HL-60/S4 treated with retinoic acid at 250 ng/mL for 4 days and 3 days (cell line): Measurements from ENCODE around the gene ZDHHC15.
"Not testable (repeated sequence)": the region's sequence is repeated elsewhere in the genome, so short reads cannot be mapped to it uniquely, and the experiment has no call there.

Experiments
- in situ Hi-C: fragments of 300-500 bp; cut with MboI; formaldehyde crosslinking; loops from 2 replicates; pipeline ENCODE4 v1.7.0; 2022; ENCODE audit warnings: low sequenced_read_pairs

Gene ZDHHC15

GRCh38 chrX:75522565-75523431 is at the start of gene ZDHHC15:
Gene ZDHHC15, minus strand, starts transcription at chrX:75523037. Its CDS starts 13 bp downstream, at chrX:75523024.
- in situ Hi-C loops: no loop called here

GRCh38 chrX:75560544-75560943 is 37.7 kb upstream of the ZDHHC15 start:
- in situ Hi-C loops: not testable (repeated sequence)

- in situ Hi-C loops: no loop called here
Observed at GRCh38 chrX:75547783-75548182, 24.9 kb upstream of the ZDHHC15 start.

- in situ Hi-C loops: no loop called here
Observed at GRCh38 chrX:75546724-75547511, 24.1 kb upstream of the ZDHHC15 start.

GRCh38 chrX:75544786-75545185 is 21.9 kb upstream of the ZDHHC15 start:
- in situ Hi-C loops: no loop called here

- in situ Hi-C loops: no loop called here
Observed at GRCh38 chrX:75483933-75484332, 38.9 kb downstream of the ZDHHC15 start.

GRCh38 chrX:75461780-75462179 is 61.1 kb downstream of the ZDHHC15 start:
- in situ Hi-C loops: not testable (repeated sequence)

GRCh38 chrX:75421688-75422230 is 101.1 kb downstream of the ZDHHC15 start:
- in situ Hi-C loops: no loop called here

- in situ Hi-C loops: not testable (repeated sequence)
Observed at GRCh38 chrX:75407153-75407552, 115.7 kb downstream of the ZDHHC15 start.

- in situ Hi-C loops: no loop called here
Observed at GRCh38 chrX:75390470-75390869, 132.4 kb downstream of the ZDHHC15 start.

GRCh38 chrX:75369721-75370120 is 153.1 kb downstream of the ZDHHC15 start:
- in situ Hi-C loops: no loop called here

- in situ Hi-C loops: no loop called here
Observed at GRCh38 chrX:75366861-75367260, 156.0 kb downstream of the ZDHHC15 start.

- in situ Hi-C loops: no loop called here
Observed at GRCh38 chrX:75365243-75365975, 157.4 kb downstream of the ZDHHC15 start.

- in situ Hi-C loops: no loop called here
Observed at GRCh38 chrX:75361788-75362187, 161.0 kb downstream of the ZDHHC15 start.

GRCh38 chrX:75348601-75349000 is 174.2 kb downstream of the ZDHHC15 start:
- in situ Hi-C loops: not testable (repeated sequence)

GRCh38 chrX:75337525-75337924 is 185.3 kb downstream of the ZDHHC15 start:
- in situ Hi-C loops: no loop called here

- in situ Hi-C loops: no loop called here
Observed at GRCh38 chrX:75335127-75335458, 187.7 kb downstream of the ZDHHC15 start.

GRCh38 chrX:75334407-75335126 is 188.3 kb downstream of the ZDHHC15 start:
- in situ Hi-C loops: not testable (repeated sequence)

- in situ Hi-C loops: no loop called here
Observed at GRCh38 chrX:75327607-75328006, 195.2 kb downstream of the ZDHHC15 start.
